Activated CD4-positive, alpha-beta memory T cell treated with anti-CD3 and anti-CD28 coated beads for 36 hours (primary cell): ENCODE measurements around the gene SRMS. TPM values are rescaled to one million over a fixed set of nuclear protein-coding genes. Genes with fewer than 3 reads are reported as not detected.
A peak's percentile ranks its signal among the peaks of the same experiment; 100 is the strongest.

Experiments used
- CTCF ChIA-PET: fragments of 350-600 bp; sonication (Branson Sonifier 250); formaldehyde crosslinking; loops from one replicate; lab custom pipeline; 2021; ENCODE audit warnings: antibody characterized with exemption, inconsistent platforms; lab: Charles Lee
- POLR2A ChIA-PET: fragments of 350-600 bp; sonication (Branson Sonifier 250); formaldehyde crosslinking; loops from one replicate; lab custom pipeline; 2021; ENCODE audit warnings: antibody characterized with exemption; lab: Charles Lee
- DNase-seq: peaks from one replicate; pipeline ENCODE4 v3.0.0-alpha.2; 2020
- H3K27ac Mint-ChIP-seq: one replicate; pipeline ENCODE4 v1.8.0; 2021; ENCODE audit warnings: mixed read lengths
- H3K27me3 Mint-ChIP-seq: one replicate; pipeline ENCODE4 v1.8.0; 2021; ENCODE audit warnings: mixed read lengths
- H3K36me3 Mint-ChIP-seq: one replicate; pipeline ENCODE4 v1.8.0; 2021; ENCODE audit warnings: mixed read lengths
- H3K4me1 Mint-ChIP-seq: one replicate; pipeline ENCODE4 v1.8.0; 2021; ENCODE audit warnings: low read depth, mixed read lengths
- H3K4me3 Mint-ChIP-seq: one replicate; pipeline ENCODE4 v1.8.0; 2021; ENCODE audit warnings: mild to moderate bottlenecking, mixed read lengths
- H3K9me3 Mint-ChIP-seq: one replicate; pipeline ENCODE4 v1.8.0; 2021; ENCODE audit warnings: mixed read lengths
- intact Hi-C: fragments of 100-400 bp; cut with micrococcal nuclease; formaldehyde crosslinking; loops from one replicate; pipeline ENCODE4 v1.15.1; 2023
- total RNA-seq, 2 experiments: library from RNA; stranded (reverse); gene quantifications; one replicate each; pipeline ENCODE4 v1.2.3, GENCODE V29; 2021

SRMS gene
- total RNA-seq, 2 experiments from 2014 or later: not detected

- ChIA-PET POLR2A (no interaction called here), CTCF (interaction anchor here (0.6 to 2.8 kb wide), 5 partner anchors 14 to 622 kb away, joined by 3 to 11 read pairs (median 7); partner anchors contain the start of gene PTK6)
- no peak for DNase-seq
- Mint-ChIP-seq H3K36me3 (no peaks in the 10 kb centered on the region), H3K4me1 (no peaks in the 10 kb centered on the region), H3K4me3 (no peak overlapping the region), H3K9me3 (no peaks in the 10 kb centered on the region), H3K27me3 (peaks cover 18% of the 10 kb centered on the region), H3K27ac (no peak overlapping the region)
- intact Hi-C loops: no loop called here
These were observed 49.3 kb downstream of the SRMS start for GRCh38 chr20:63497946-63498935.

- no peaks in the 10 kb centered on the region for H3K9me3 Mint-ChIP-seq
- intact Hi-C loops: no loop called here
- H3K4me3 Mint-ChIP-seq: no peak overlapping the region
- H3K4me1 Mint-ChIP-seq: no peaks in the 10 kb centered on the region
- no peak for DNase-seq
- peaks cover 18% of the 10 kb centered on the region for H3K27me3 Mint-ChIP-seq
- H3K27ac Mint-ChIP-seq: no peak overlapping the region
- POLR2A ChIA-PET: interaction anchor here (0.5 to 1.6 kb wide), 3 partner anchors 14 to 40 kb away, joined by 3 to 4 read pairs (median 3); partner anchors contain the start of genes PPDPF and PTK6
- H3K36me3 Mint-ChIP-seq: no peaks in the 10 kb centered on the region
- CTCF ChIA-PET: interaction anchor here (0.8 to 2.8 kb wide), 16 partner anchors 10 to 623 kb away, joined by 3 to 14 read pairs (median 4); partner anchors contain the start of genes PPDPF and PTK6
These were observed 50.2 kb downstream of the SRMS start for GRCh38 chr20:63497138-63497945.

DNA sequence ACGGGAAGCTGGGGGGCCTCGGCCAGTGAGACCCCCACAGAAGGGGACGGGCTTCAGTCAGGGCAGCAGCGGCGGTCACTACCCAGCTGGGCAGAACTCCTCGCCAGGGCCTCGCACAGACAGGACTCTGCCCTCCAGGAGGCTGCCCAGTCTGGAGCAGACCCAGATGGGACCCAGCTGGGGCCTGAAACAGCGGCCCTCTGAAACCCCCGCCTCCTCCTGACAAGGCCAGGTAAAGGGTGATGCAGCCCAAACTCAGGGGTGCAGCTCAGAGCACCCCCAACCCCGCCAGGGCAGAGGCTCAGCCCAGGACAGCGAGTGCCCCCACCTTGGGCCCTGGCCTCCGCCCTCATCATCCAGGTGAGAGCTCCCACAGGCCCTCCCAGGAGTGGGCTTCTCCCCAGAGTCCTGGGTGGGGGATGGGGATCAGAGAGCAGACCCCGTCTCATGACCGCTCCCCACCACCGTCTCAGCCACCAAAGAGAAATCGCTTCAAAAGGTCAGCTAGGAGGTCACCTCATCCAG, 50.9 kb downstream of the SRMS start:
- Mint-ChIP-seq H3K36me3 (no peaks in the 10 kb centered on the region), H3K4me3 (no peak overlapping the region), H3K27ac (no peak overlapping the region), H3K4me1 (no peaks in the 10 kb centered on the region), H3K9me3 (no peaks in the 10 kb centered on the region), H3K27me3 (peaks cover 18% of the 10 kb centered on the region)
- intact Hi-C loops: no loop called here
- ChIA-PET CTCF (interaction anchor here (0.6 to 2.8 kb wide), 27 partner anchors 9 to 945 kb away, joined by 3 to 14 read pairs (median 4); partner anchors contain the start of genes PPDPF, PTK6 and RTEL1), POLR2A (interaction anchor here (0.5 to 1.6 kb wide), 3 partner anchors 13 to 41 kb away, joined by 3 to 4 read pairs (median 3); partner anchors contain the start of genes PPDPF and PTK6)
- DNase-seq: no peak

DNA sequence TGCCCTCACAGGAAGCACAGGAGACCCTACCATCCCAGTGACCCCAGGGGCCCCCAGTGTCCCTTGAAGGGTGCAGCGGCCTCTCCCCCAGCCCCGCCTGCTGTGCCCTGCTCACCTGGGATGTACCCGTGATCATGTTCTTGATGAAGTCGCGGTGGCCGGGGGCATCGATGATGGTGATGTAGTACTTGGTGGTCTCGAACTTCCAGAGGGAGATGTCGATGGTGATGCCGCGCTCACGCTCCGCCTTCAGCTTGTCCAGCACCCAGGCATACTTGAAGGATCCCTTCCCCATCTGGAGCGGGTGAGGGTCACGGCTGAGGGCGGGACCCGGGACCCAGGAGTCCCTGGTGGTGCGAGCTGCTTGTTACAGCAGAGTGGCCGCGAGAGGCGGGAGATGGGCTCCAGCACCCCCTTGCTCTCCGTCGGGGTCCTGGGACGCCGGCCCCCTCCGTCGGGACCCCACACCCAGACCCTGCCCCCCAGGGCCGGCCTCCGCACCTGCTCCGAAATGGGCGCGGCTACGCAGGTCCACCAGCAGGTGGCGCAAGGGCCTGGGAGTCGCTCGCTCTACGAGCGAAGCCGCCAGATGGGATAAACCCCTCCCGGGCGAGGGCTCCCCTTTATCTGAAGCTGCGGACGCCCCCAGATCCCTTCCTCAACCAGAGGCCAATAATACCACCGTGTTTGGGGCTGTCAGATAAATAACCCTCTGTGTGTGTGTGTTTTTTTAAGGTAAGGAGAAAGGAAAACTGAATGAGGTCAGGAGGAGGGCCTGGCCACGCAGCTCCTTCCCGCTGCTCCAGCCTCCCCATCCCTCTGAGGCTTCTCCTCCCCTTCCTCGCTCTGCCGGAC, 51.6 kb downstream of the SRMS start:
- no peak overlapping the region for H3K4me3 Mint-ChIP-seq
- H3K9me3 Mint-ChIP-seq: no peaks in the 10 kb centered on the region
- ChIA-PET CTCF (interaction anchor here (0.6 to 2.8 kb wide), 25 partner anchors 9 to 944 kb away, joined by 3 to 14 read pairs (median 4); partner anchors contain the start of genes PPDPF, PTK6 and RTEL1), POLR2A (interaction anchor here (1.2 to 1.6 kb wide), 2 partner anchors 24 to 41 kb away, joined by 3 to 4 read pairs; partner anchors contain the start of genes PPDPF and PTK6)
- H3K27ac Mint-ChIP-seq: no peak overlapping the region
- DNase-seq: peak; percentile 79
- peaks cover 18% of the 10 kb centered on the region for H3K27me3 Mint-ChIP-seq
- H3K36me3 Mint-ChIP-seq: no peaks in the 10 kb centered on the region
- no peaks in the 10 kb centered on the region for H3K4me1 Mint-ChIP-seq
- intact Hi-C loops: no loop called here

DNA sequence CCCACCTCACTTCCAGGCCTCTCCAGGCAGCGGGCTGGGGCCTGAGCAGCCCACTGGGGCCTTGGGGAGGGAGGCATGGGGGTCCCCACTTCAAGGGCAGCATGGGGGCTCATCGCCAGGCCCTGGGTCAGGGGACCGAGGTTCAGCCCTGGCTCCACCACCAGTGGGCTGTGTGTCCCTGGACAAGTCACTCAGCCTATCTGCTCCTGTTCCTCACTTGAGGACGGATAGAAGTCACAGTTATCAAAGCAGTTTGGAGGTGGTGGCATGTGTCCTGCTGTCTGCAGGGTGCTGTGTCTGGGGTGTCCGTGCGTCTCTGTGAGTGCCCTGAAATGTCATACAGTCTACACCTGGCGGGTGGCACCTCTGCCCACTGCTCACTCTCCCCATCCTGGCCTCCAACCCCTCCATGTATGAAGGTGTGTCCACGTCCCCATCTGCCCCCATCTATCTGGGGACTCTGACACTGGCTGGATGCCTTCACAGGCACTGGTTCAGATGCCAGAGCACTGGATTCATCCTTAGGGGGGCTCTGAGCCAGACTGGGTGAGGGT, 52.3 kb downstream of the SRMS start:
- CTCF ChIA-PET: interaction anchor here (1.1 to 2.8 kb wide), 4 partner anchors 23 to 944 kb away, joined by 3 to 14 read pairs (median 10); partner anchors contain the start of genes PPDPF and PTK6
- Mint-ChIP-seq H3K4me1 (no peaks in the 10 kb centered on the region), H3K4me3 (no peak overlapping the region), H3K27ac (no peak overlapping the region), H3K27me3 (peaks cover 15% of the 10 kb centered on the region), H3K36me3 (no peaks in the 10 kb centered on the region), H3K9me3 (no peaks in the 10 kb centered on the region)
- DNase-seq: no peak
- intact Hi-C loops: no loop called here
- POLR2A ChIA-PET: no interaction called here

GRCh38 chr20:63494420-63495166, 53.0 kb downstream of the SRMS start:
- ChIA-PET CTCF (interaction anchor here (0.6 to 1.2 kb wide), 3 partner anchors 33 to 270 kb away, joined by 3 to 4 read pairs (median 3); no protein-coding TSS in a partner anchor), POLR2A (no interaction called here)
- no peak for DNase-seq
- no peaks in the 10 kb centered on the region for H3K9me3 Mint-ChIP-seq
- H3K4me3 Mint-ChIP-seq: no peak overlapping the region
- H3K27me3 Mint-ChIP-seq: peaks cover 16% of the 10 kb centered on the region
- H3K4me1 Mint-ChIP-seq: no peaks in the 10 kb centered on the region
- no peak overlapping the region for H3K27ac Mint-ChIP-seq
- intact Hi-C loops: no loop called here
- no peaks in the 10 kb centered on the region for H3K36me3 Mint-ChIP-seq

- ChIA-PET CTCF (interaction anchor here (0.6 to 1.2 kb wide), 3 partner anchors 34 to 270 kb away, joined by 3 to 4 read pairs (median 3); no protein-coding TSS in a partner anchor), POLR2A (no interaction called here)
- Mint-ChIP-seq H3K36me3 (no peaks in the 10 kb centered on the region), H3K27me3 (peaks cover 16% of the 10 kb centered on the region), H3K9me3 (no peaks in the 10 kb centered on the region), H3K4me3 (no peak overlapping the region), H3K4me1 (no peaks in the 10 kb centered on the region), H3K27ac (no peak overlapping the region)
- DNase-seq: no peak
- intact Hi-C loops: no loop called here
These were observed 53.5 kb downstream of the SRMS start for GRCh38 chr20:63494084-63494419.

GRCh38 chr20:63493563-63494020, 54.0 kb downstream of the SRMS start:
- POLR2A ChIA-PET: no interaction called here
- Mint-ChIP-seq H3K27me3 (peaks cover 18% of the 10 kb centered on the region), H3K27ac (no peak overlapping the region), H3K9me3 (no peaks in the 10 kb centered on the region), H3K4me1 (no peaks in the 10 kb centered on the region), H3K36me3 (no peaks in the 10 kb centered on the region), H3K4me3 (no peak overlapping the region)
- CTCF ChIA-PET: interaction anchor here (1.2 kb wide), 2 partner anchors 34 to 52 kb away, joined by 3 to 4 read pairs; no protein-coding TSS in a partner anchor
- intact Hi-C loops: no loop called here
- DNase-seq: no peak

- Mint-ChIP-seq H3K27me3 (peaks cover 16% of the 10 kb centered on the region), H3K36me3 (no peaks in the 10 kb centered on the region), H3K9me3 (no peaks in the 10 kb centered on the region), H3K27ac (no peak overlapping the region), H3K4me3 (no peak overlapping the region), H3K4me1 (no peaks in the 10 kb centered on the region)
- DNase-seq: no peak
- ChIA-PET POLR2A (no interaction called here), CTCF (no interaction called here)
- intact Hi-C loops: no loop called here
These were observed 54.6 kb downstream of the SRMS start for GRCh38 chr20:63492982-63493381.

DNA sequence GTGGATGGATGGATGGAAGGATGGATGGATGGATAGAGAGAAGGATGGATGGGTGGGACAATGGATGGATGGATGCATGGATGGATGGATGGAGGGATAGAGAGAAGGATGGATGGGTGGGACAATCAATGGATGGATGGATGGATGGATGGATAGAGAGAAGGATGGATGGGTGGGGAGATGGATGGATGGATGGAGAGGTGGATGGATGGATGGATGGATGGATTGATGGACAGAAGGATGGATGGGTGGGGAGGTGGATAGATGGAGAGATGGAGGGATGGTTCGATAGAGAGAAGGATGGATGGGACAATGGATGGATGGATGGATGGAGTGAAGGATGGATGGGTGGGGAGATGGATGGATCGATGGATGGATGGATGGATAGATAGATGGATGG, 55.0 kb downstream of the SRMS start:
- Mint-ChIP-seq H3K36me3 (no peaks in the 10 kb centered on the region), H3K27ac (no peak overlapping the region), H3K4me1 (no peaks in the 10 kb centered on the region), H3K4me3 (no peak overlapping the region), H3K27me3 (peaks cover 12% of the 10 kb centered on the region), H3K9me3 (no peaks in the 10 kb centered on the region)
- CTCF ChIA-PET: no interaction called here
- intact Hi-C loops: no loop called here
- no peak for DNase-seq
- POLR2A ChIA-PET: no interaction called here
